Measurements from ENCODE around the gene AS3MT.
"Not testable (repeated sequence)": the region's sequence is repeated elsewhere in the genome, so short reads cannot be mapped to it uniquely, and the experiment has no call there.

Gene AS3MT

DNA sequence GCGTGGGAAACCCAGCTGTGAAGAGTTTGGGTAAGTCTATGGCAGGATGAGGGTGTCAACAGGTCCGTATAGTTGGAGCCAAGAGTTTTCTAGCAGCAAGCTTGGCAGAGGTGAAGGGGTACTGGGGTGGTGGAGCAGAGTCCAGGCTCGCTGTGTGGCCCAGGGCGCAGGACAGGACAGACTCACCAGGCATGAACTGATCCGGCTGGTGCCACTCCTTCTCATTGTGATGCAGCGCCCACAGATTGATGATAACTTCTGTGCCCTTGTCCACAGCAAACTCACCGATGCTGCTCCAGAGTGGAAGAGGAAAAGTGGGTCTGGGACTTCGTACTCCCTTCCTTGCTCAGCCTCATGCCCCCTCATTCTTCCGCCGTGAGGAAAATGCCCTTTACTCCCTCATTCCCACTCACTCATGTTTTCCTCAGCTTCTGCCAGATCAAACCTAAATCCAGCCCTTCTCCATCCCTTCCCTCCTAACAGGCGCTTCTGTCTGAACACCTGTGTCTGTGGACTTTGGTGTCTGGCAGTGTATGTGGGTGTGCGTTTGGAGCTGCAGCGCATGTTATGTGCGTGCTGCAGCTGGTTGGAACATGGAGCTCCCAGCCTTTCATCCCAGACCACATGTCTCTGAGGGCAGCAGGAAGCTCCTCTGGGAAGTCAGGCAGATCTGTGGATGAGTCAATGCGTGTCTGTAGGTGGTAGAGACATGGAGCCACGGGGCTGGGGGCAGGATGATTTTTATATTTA, 37.8 kb upstream of the AS3MT start:
- no peak overlapping the region for H3K4me3 ChIP-seq (ENCODE audit: low read length)
- TF ChIP-seq, protein P1, sequence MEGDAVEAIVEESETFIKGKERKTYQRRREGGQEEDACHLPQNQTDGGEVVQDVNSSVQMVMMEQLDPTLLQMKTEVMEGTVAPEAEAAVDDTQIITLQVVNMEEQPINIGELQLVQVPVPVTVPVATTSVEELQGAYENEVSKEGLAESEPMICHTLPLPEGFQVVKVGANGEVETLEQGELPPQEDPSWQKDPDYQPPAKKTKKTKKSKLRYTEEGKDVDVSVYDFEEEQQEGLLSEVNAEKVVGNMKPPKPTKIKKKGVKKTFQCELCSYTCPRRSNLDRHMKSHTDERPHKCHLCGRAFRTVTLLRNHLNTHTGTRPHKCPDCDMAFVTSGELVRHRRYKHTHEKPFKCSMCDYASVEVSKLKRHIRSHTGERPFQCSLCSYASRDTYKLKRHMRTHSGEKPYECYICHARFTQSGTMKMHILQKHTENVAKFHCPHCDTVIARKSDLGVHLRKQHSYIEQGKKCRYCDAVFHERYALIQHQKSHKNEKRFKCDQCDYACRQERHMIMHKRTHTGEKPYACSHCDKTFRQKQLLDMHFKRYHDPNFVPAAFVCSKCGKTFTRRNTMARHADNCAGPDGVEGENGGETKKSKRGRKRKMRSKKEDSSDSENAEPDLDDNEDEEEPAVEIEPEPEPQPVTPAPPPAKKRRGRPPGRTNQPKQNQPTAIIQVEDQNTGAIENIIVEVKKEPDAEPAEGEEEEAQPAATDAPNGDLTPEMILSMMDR (conservative IDR thresholded peaks at IDR 0.05; ENCODE audit: low read length), result no peak
- peak; percentile 64 for DNase-seq (ENCODE audit: low read depth)

DNA sequence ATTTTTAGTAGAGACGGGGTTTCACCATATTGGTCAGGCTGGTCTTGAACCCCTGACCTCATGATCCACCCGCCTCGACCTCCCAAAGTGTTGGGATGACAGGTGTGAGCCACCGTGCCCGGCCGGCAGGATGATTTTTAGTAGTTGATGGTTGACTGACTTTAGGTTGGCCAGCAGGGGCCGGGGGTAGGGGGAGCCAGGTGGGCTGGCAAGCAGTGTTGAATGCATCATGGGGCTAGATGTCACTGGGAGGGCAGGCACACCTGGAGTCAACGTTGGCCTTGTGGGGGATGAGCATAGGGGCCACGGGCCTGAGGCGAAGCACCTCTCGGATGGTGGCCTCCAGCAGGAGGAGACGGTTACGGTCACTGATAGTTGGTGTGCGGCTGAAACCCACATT, 37.0 kb upstream of the AS3MT start:
- TF ChIP-seq, protein P1 (conservative IDR thresholded peaks at IDR 0.05; ENCODE audit: low read length), result no peak

DNA sequence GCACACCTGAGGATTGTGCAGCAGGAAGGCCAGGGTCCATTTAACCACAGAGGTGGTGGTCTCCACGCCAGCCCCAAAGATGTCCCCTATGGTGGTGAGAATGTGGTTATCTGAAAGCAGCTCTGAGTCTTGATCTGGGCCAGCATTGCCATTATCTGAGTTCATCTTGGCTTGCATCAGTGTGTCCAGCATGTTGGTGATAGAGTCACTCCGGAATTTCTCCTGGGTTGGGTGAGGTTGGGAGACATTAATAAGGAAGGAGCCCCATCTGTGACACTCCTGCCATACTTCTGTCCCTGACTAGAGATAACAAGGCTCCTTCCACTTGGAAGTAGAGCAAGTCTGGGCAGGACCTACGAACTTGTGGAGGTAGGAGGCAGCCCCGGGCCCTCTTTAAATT, 36.3 kb upstream of the AS3MT start:
- DNase-seq (ENCODE audit: low read depth), result peak; percentile 59
- TF ChIP-seq, protein P1 (conservative IDR thresholded peaks at IDR 0.05; ENCODE audit: low read length), result no peak
- no peak overlapping the region for H3K4me3 ChIP-seq (ENCODE audit: low read length)

More for the DNA sequence above, 37.0 kb upstream of the AS3MT start:
- no peak for DNase-seq (ENCODE audit: low read depth)
- H3K4me3 ChIP-seq (ENCODE audit: low read length), result no peak overlapping the region

DNA sequence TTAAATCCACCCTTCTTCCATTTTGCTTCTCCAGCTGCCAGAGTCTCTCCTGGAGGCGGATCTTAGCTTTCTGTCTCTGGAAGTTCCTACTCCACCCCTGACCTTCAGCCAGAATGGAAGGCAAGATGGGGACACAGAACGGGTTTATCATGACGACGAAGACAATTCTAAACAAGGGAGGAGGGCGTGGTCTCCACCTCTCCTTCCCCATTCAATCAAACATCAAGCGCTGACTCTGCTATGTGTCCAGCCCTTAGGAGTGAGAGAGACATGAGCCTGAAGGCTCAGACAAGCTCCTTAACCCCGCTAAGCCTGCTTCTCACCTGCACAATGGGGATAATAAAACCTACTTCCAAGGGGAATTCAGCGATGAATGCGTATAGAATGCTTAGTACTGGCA, 35.1 kb upstream of the AS3MT start:
- TF ChIP-seq, protein P1 (conservative IDR thresholded peaks at IDR 0.05; ENCODE audit: low read length), result no peak
- DNase-seq (ENCODE audit: low read depth), result no peak
- H3K4me3 ChIP-seq (ENCODE audit: low read length), result no peak overlapping the region

DNA sequence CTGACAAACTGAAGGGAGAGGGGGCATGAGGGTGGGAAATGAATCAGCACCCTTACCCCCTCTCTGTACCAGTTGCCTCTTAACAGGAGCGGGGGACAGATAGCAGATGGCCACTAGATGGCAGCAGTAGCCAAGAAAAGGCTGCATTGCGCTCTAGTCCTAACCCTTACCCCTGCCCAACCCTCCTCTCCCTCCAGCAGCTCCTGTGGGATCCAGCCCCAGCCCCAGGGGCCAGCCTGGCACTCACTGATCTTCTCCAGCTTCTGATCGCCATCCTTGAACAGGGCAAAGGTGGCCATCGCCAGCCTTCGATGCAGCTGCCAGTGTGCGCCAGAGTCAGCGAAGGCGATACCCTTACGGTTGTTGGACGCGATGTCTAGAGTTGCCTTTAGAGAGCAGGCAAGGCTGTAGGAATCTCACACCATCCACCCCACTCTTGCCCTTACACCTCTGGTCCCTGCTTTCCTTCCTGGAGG, 34.2 kb upstream of the AS3MT start:
- no peak overlapping the region for H3K4me3 ChIP-seq (ENCODE audit: low read length)
- peak; percentile 66 for DNase-seq (ENCODE audit: low read depth)
- TF ChIP-seq, protein P1 (conservative IDR thresholded peaks at IDR 0.05; ENCODE audit: low read length), result peak; percentile 88

DNA sequence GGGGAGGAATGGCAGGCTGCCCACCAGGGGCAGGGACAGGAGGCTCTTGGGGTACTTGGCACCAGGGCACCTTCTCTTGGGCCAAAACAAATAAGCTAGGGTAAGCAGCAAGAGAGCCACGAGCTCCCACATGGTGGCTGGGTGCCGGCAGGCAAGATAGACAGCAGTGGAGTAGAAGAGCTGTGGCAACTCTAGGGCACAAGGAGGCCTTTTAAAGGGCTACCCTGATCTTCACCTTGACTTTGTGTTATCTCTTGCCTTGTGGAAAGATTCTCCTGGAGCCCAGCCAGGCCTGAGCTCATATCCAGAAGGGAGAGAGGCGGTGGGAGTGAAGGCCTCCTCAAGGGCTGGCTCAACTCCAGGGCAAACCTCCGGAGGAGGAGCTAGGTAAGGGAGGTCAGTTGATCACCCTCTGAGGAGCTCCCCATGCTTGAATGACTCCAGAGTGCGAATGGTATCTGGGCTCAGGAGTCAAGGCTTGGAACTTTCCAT, 32.0 kb upstream of the AS3MT start, which contains the start of gene CYP17A1:
TSS of gene CYP17A1 (minus strand) at position 184 of the 492 bp plus-strand sequence. CDS start at position 132, 52 bp downstream.
- no peak for DNase-seq (ENCODE audit: low read depth)
- TF ChIP-seq, protein P1 (conservative IDR thresholded peaks at IDR 0.05; ENCODE audit: low read length), result no peak

DNA sequence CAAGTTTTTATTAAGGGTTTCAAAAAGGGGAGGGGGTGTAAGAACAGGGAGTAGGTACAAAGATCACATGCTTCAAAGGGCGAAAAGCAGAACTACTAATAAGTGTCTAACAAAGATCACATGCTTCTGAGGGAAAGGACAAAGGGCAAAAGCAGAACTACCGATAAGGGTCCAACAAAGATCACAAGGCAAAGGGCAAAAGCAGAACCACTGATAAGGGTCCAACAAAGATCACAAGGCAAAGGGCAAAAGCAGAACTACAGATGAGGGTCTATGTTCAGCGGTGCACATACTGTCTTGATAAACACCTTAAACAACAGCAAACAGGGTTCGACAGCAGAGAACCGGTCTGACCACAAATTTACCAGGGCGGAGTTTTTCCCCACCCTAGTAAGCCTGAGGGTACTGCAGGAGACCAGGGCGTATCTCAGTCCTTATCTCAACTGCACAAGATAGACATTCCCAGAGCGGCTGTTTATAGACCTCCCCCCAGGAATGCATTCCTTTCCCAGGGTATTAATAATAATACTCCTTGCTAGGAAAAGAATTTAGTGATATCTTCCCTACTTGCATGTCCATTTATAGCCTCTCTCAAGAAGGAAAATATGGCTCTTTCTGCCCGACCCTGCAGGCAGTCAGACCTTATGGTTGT, 30.9 kb upstream of the AS3MT start:
- not testable (repeated sequence) for DNase-seq (ENCODE audit: low read depth); H3K4me3 ChIP-seq (ENCODE audit: low read length)

More for the DNA sequence above, 32.0 kb upstream of the AS3MT start, which contains the start of gene CYP17A1:
- no peak within 1 kb of the TSS for H3K4me3 ChIP-seq (ENCODE audit: low read length)

Measured in AG10803 (cell line).